Astrocyte (in vitro differentiated cells and primary cell): ENCODE measurements around the gene PMS2.

Source experiments
- EZH2 ChIP-seq: IDR thresholded peaks from 2 replicates; pipeline ENCODE4 v1.6.1; 2012; ENCODE audit warnings: mild to moderate bottlenecking, low read length, inconsistent platforms; ENCODE audit not compliant: insufficient read depth
- TF ChIP-seq, protein P1 (sequence below): IDR thresholded peaks from 2 replicates; pipeline ENCODE4 v1.5.1; 2011; ENCODE audit warnings: low read depth, mild to moderate bottlenecking, inconsistent platforms, low read length, moderate library complexity; ENCODE audit not compliant: insufficient read depth

DNA sequence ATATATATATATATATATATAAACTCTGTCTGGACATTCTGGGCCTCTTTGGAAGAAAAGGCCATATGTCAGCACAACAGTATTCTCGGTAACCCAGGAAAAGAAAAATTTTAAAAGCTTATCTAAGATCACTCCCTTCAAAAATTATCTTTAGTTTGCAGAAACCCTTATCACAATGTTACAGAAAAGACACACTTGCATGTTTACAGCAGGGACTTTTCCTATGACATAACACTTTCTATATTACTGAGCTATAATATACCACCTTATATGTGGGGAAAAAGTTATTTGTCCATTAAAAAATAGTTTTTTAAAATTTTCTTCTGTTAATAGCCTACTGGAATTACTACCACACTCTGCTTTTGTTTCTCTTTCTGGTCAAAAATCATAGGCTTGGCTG is 47.8 kb upstream of the PMS2 start:
- TF ChIP-seq, protein P1, sequence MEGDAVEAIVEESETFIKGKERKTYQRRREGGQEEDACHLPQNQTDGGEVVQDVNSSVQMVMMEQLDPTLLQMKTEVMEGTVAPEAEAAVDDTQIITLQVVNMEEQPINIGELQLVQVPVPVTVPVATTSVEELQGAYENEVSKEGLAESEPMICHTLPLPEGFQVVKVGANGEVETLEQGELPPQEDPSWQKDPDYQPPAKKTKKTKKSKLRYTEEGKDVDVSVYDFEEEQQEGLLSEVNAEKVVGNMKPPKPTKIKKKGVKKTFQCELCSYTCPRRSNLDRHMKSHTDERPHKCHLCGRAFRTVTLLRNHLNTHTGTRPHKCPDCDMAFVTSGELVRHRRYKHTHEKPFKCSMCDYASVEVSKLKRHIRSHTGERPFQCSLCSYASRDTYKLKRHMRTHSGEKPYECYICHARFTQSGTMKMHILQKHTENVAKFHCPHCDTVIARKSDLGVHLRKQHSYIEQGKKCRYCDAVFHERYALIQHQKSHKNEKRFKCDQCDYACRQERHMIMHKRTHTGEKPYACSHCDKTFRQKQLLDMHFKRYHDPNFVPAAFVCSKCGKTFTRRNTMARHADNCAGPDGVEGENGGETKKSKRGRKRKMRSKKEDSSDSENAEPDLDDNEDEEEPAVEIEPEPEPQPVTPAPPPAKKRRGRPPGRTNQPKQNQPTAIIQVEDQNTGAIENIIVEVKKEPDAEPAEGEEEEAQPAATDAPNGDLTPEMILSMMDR, result no peak
- no peak for TF ChIP-seq EZH2
